ENCODE measurements around the gene SCN2B. TPM values are rescaled to one million over a fixed set of nuclear protein-coding genes. Genes with fewer than 3 reads are reported as not detected.

SCN2B gene
- total RNA-seq, 1 donor: not detected

DNA sequence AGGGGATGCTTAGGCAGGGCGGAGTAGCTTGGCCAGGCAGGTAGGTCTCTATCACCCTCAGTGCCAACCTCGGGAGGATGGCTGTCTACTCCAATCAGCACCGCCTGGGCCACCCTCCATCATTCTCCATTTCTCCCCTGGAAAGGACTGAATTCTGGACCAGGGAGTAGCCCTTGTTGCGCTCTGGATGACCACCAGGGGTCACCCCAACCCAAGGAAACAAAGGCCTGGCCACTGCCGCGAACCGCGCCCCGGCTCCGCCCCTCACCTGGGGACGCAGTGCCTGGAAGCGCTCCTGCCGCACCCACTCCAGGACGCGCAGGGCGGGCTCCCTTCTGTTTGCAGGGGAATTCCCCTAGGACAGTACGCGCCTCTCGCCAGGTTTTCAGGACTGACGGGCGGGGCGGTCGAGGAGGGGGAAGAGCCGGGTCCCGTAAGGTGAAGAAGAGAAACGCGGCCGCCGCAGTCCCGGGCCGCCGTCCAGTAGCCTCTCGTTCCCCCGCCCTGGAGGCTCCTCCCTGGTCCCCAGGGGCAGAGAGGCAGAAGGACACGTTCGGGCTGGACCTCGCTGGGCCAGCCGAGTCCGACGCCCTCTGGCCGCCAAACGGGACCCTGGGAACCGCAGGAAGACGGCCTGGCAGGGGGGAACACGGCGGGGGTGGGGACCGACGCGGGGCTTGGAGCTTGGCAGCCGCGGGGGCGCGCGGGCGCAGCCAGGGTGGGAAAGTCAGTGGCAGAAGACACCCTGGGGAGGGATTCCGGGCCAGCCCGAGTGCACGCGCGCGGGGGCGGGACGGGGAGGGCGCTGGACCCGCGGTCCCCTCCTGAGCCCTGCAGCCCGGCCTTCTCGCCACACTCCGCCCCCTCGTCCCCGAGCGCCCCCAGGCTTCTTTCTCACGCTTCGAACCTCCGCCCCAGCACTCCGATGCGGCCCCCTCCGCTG is 30.9 kb downstream of the SCN2B start:
- DNase-seq (ENCODE audit: low read depth): peak; percentile 55
- TF ChIP-seq, protein P1, sequence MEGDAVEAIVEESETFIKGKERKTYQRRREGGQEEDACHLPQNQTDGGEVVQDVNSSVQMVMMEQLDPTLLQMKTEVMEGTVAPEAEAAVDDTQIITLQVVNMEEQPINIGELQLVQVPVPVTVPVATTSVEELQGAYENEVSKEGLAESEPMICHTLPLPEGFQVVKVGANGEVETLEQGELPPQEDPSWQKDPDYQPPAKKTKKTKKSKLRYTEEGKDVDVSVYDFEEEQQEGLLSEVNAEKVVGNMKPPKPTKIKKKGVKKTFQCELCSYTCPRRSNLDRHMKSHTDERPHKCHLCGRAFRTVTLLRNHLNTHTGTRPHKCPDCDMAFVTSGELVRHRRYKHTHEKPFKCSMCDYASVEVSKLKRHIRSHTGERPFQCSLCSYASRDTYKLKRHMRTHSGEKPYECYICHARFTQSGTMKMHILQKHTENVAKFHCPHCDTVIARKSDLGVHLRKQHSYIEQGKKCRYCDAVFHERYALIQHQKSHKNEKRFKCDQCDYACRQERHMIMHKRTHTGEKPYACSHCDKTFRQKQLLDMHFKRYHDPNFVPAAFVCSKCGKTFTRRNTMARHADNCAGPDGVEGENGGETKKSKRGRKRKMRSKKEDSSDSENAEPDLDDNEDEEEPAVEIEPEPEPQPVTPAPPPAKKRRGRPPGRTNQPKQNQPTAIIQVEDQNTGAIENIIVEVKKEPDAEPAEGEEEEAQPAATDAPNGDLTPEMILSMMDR (IDR thresholded peaks at IDR 0.05; ENCODE audit: insufficient read depth, low read depth, low read length): peak; percentile 84

GRCh38 chr11:118144301-118145268 is 31.9 kb downstream of the SCN2B start:
- TF ChIP-seq, protein P1 (IDR thresholded peaks at IDR 0.05; ENCODE audit: insufficient read depth, low read depth, low read length): no peak
- H3K4me3 ChIP-seq (ENCODE audit: low read depth, low read length): no peak overlapping the region
- no peak for DNase-seq (ENCODE audit: low read depth)

More for the DNA sequence above, 30.9 kb downstream of the SCN2B start:
- peak overlapping the region; percentile 51 for H3K4me3 ChIP-seq (ENCODE audit: low read depth, low read length)

- no peak overlapping the region for H3K4me3 ChIP-seq (ENCODE audit: low read depth, low read length)
- TF ChIP-seq, protein P1 (IDR thresholded peaks at IDR 0.05; ENCODE audit: insufficient read depth, low read depth, low read length): no peak
- no peak for DNase-seq (ENCODE audit: low read depth)
Measured at GRCh38 chr11:118143661-118144185, 32.7 kb downstream of the SCN2B start.

DNA sequence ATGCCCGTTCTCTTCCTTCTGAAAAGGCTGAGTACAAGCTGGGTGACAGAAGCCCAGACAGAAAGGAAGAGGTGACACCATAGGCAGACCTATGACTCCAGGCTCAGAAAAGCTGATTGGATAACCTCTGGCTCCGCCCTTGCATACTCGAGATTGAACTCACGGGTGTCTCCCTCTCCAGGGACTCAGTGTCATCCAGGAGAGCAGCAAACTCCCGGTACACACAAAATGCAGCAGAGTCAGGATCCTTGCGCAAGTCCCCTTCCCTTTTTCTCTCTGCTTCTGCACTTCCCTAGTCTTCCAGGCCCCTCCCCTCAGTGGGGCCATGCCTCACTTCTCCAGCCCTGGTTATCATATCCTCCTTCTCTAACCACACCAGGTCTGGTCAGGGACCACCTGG is 33.6 kb downstream of the SCN2B start:
- TF ChIP-seq, protein P1 (IDR thresholded peaks at IDR 0.05; ENCODE audit: insufficient read depth, low read depth, low read length): no peak
- DNase-seq (ENCODE audit: low read depth): no peak
- no peak overlapping the region for H3K4me3 ChIP-seq (ENCODE audit: low read depth, low read length)

DNA sequence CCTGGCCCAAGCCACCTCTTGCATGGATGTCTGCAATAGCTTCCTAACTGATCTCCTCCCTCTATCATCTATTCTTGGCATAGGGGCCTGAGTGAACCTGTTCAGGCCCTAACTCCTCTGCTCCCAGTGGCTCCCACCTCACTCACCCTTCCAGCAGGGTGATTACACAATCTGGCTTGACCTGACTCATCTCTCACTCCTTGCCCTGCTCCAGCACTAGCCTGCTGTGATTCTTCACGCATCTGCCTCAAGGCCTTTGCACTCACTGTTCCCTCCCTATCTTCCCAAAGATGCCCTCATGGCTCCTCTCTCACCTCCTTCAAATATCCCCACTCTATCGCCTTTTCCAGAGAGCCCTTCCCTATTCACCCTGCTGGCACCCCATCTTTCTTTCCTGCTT is 34.4 kb downstream of the SCN2B start:
- no peak overlapping the region for H3K4me3 ChIP-seq (ENCODE audit: low read depth, low read length)
- no peak for DNase-seq (ENCODE audit: low read depth)
- TF ChIP-seq, protein P1 (IDR thresholded peaks at IDR 0.05; ENCODE audit: insufficient read depth, low read depth, low read length): no peak

GRCh38 chr11:118139578-118139977 is 36.9 kb downstream of the SCN2B start:
- no peak for DNase-seq (ENCODE audit: low read depth)
- TF ChIP-seq, protein P1 (IDR thresholded peaks at IDR 0.05; ENCODE audit: insufficient read depth, low read depth, low read length): no peak
- no peak overlapping the region for H3K4me3 ChIP-seq (ENCODE audit: low read depth, low read length)
